Skeletal muscle tissue (tissue), 4 donors: ENCODE measurements around the gene TTLL11. TPM values are rescaled to one million over a fixed set of nuclear protein-coding genes. Genes with fewer than 3 reads are reported as not detected.

ENCODE experiments used
- H3K27ac ChIP-seq: one replicate; pipeline ENCODE4 v1.7.0; 2013; ENCODE audit warnings: mild to moderate bottlenecking, low read depth, low read length, inconsistent platforms
- H3K27me3 ChIP-seq, 3 donors: one replicate each; pipeline ENCODE4 v1.7.0; 2013; ENCODE audit warnings: low read length in 3 of 3; ENCODE audit not compliant: control insufficient read depth in 3 of 3, insufficient read depth in 3 of 3
- H3K36me3 ChIP-seq, 3 donors: one replicate each; pipeline ENCODE4 v1.7.0; 2013; ENCODE audit warnings: low read length in 3 of 3; ENCODE audit not compliant: control insufficient read depth in 3 of 3, insufficient read depth in 3 of 3
- H3K4me1 ChIP-seq, 3 donors: one replicate each; pipeline ENCODE4 v1.7.0; 2013; ENCODE audit warnings: low read length in 3 of 3, mild to moderate bottlenecking in 3 of 3; ENCODE audit not compliant: control insufficient read depth in 3 of 3, insufficient read depth in 3 of 3
- H3K4me3 ChIP-seq, 3 donors: one replicate each; pipeline ENCODE4 v1.7.0; 2013; ENCODE audit warnings: low read length in 3 of 3
- H3K9ac ChIP-seq, 3 donors: one replicate each; pipeline ENCODE4 v1.7.0; 2013; ENCODE audit warnings: low read length in 3 of 3, mild to moderate bottlenecking in 3 of 3, moderate library complexity in 2 of 3, low read depth in 1 of 3
- H3K9me3 ChIP-seq, 3 donors: one replicate each; pipeline ENCODE4 v1.7.0; 2013; ENCODE audit warnings: low read length in 3 of 3; ENCODE audit not compliant: control insufficient read depth in 3 of 3
- total RNA-seq: library from RNA; depleted of rRNA; stranded (reverse); fragments of >200 nt; gene quantifications from one replicate; pipeline ENCODE4 v1.2.3, GENCODE V29; 2014
- donor health status: Osteomylitis.

Gene TTLL11
- total RNA-seq, 1 donor from 2014 or later = 13.0 TPM

- no peaks in the 10 kb centered on the region for H3K27me3 ChIP-seq
- H3K27ac ChIP-seq = peak overlapping the region; percentile 51
- peaks cover 0 to 6% (median 2%) of the 10 kb centered on the region in 3 donors for H3K36me3 ChIP-seq
- H3K4me1 ChIP-seq = peaks cover 10 to 17% (median 16%) of the 10 kb centered on the region in 3 donors
- peak overlapping the region in 1 of 3 donors; percentile 29 for H3K4me3 ChIP-seq
- peaks cover 0 to 3% (median 2%) of the 10 kb centered on the region in 3 donors for H3K9me3 ChIP-seq
- peak overlapping the region in 1 of 3 donors; percentile 33 for H3K9ac ChIP-seq
These were observed 240.2 kb downstream of the TTLL11 start for GRCh38 chr9:121852651-121853616.

GRCh38 chr9:121852241-121852640 is 240.9 kb downstream of the TTLL11 start:
- Histone ChIP-seq H3K36me3 (peaks cover 0 to 6% (median 2%) of the 10 kb centered on the region in 3 donors), H3K4me3 (no peak overlapping the region), H3K27me3 (no peaks in the 10 kb centered on the region), H3K4me1 (peaks cover 10 to 17% (median 16%) of the 10 kb centered on the region in 3 donors), H3K27ac (peak overlapping the region; percentile 51), H3K9ac (peak overlapping the region in 1 of 3 donors; percentile 33), H3K9me3 (peaks cover 0 to 3% (median 2%) of the 10 kb centered on the region in 3 donors)

- H3K9ac ChIP-seq = no peak overlapping the region
- H3K4me1 ChIP-seq = peaks cover 10 to 17% (median 16%) of the 10 kb centered on the region in 3 donors
- H3K27ac ChIP-seq = no peak overlapping the region
- H3K4me3 ChIP-seq = no peak overlapping the region
- H3K36me3 ChIP-seq = peaks cover 0 to 2% (median 2%) of the 10 kb centered on the region in 3 donors
- peaks cover 0 to 3% (median 2%) of the 10 kb centered on the region in 3 donors for H3K9me3 ChIP-seq
- H3K27me3 ChIP-seq = no peaks in the 10 kb centered on the region
These were observed 241.4 kb downstream of the TTLL11 start for GRCh38 chr9:121851641-121852091.

GRCh38 chr9:121850366-121850765 is 242.7 kb downstream of the TTLL11 start:
- no peak overlapping the region for H3K27ac ChIP-seq

GRCh38 chr9:121849554-121849953 is 243.6 kb downstream of the TTLL11 start:
- Histone ChIP-seq H3K27me3 (no peaks in the 10 kb centered on the region), H3K9ac (no peak overlapping the region), H3K36me3 (no peaks in the 10 kb centered on the region), H3K4me3 (no peak overlapping the region), H3K9me3 (peaks cover 0 to 3% (median 2%) of the 10 kb centered on the region in 3 donors), H3K4me1 (peaks cover 10 to 17% (median 16%) of the 10 kb centered on the region in 3 donors), H3K27ac (no peak overlapping the region)

More at GRCh38 chr9:121850366-121850765, 242.7 kb downstream of the TTLL11 start:
- Histone ChIP-seq H3K9ac (no peak overlapping the region), H3K4me1 (peaks cover 10 to 17% (median 16%) of the 10 kb centered on the region in 3 donors), H3K36me3 (no peaks in the 10 kb centered on the region), H3K4me3 (no peak overlapping the region), H3K9me3 (peaks cover 0 to 3% (median 2%) of the 10 kb centered on the region in 3 donors), H3K27me3 (no peaks in the 10 kb centered on the region)

- Histone ChIP-seq H3K4me1 (peaks cover 0 to 3% (median 0%) of the 10 kb centered on the region in 3 donors), H3K9ac (no peak overlapping the region), H3K9me3 (peaks cover 0 to 2% (median 2%) of the 10 kb centered on the region in 3 donors), H3K27me3 (no peaks in the 10 kb centered on the region), H3K36me3 (peaks cover 0 to 6% (median 2%) of the 10 kb centered on the region in 3 donors), H3K4me3 (no peak overlapping the region), H3K27ac (no peak overlapping the region)
These were observed 248.5 kb downstream of the TTLL11 start for GRCh38 chr9:121844562-121844961.

- peaks cover 0 to 3% (median 0%) of the 10 kb centered on the region in 3 donors for H3K4me1 ChIP-seq
- H3K4me3 ChIP-seq = no peak overlapping the region
- no peak overlapping the region for H3K9ac ChIP-seq
- H3K36me3 ChIP-seq = peaks cover 0 to 6% (median 2%) of the 10 kb centered on the region in 3 donors
- no peak overlapping the region for H3K27ac ChIP-seq
- H3K9me3 ChIP-seq = peaks cover 0 to 2% (median 0%) of the 10 kb centered on the region in 3 donors
- no peaks in the 10 kb centered on the region for H3K27me3 ChIP-seq
These were observed 249.0 kb downstream of the TTLL11 start for GRCh38 chr9:121844098-121844497.

- Histone ChIP-seq H3K27me3 (no peaks in the 10 kb centered on the region), H3K27ac (no peak overlapping the region), H3K9ac (no peak overlapping the region), H3K9me3 (no peaks in the 10 kb centered on the region), H3K36me3 (peaks cover 0 to 6% (median 3%) of the 10 kb centered on the region in 3 donors), H3K4me1 (peaks cover 0 to 3% (median 0%) of the 10 kb centered on the region in 3 donors), H3K4me3 (no peak overlapping the region)
These were observed 250.5 kb downstream of the TTLL11 start for GRCh38 chr9:121842612-121842978.

- Histone ChIP-seq H3K9ac (no peak overlapping the region), H3K4me1 (peaks cover 0 to 3% (median 0%) of the 10 kb centered on the region in 3 donors), H3K36me3 (peaks cover 0 to 6% (median 4%) of the 10 kb centered on the region in 3 donors), H3K27ac (no peak overlapping the region), H3K27me3 (no peaks in the 10 kb centered on the region), H3K9me3 (no peaks in the 10 kb centered on the region), H3K4me3 (no peak overlapping the region)
These were observed 251.1 kb downstream of the TTLL11 start for GRCh38 chr9:121841771-121842611.
